Activated B cell treated with CpG ODN at 0.5 μM for 24 hours (primary cell): ENCODE measurements around the gene STX18. TPM values are rescaled to one million over a fixed set of nuclear protein-coding genes. Genes with fewer than 3 reads are reported as not detected.

Source experiments
- ATAC-seq: fragments of 200-7000 bp; cut with Tn5 transposase; one replicate; pipeline ENCODE4 v1.10.0; 2021; ENCODE audit warnings: low read depth, mild to moderate bottlenecking, moderate library complexity
- CTCF ChIA-PET: fragments of 350-600 bp; sonication (Branson Sonifier 250); formaldehyde crosslinking; loops from one replicate; lab custom pipeline; 2021; ENCODE audit warnings: antibody characterized with exemption; lab: Charles Lee
- POLR2A ChIA-PET: fragments of 350-600 bp; sonication (Branson Sonifier 250); formaldehyde crosslinking; loops from one replicate; lab custom pipeline; 2021; ENCODE audit warnings: antibody characterized with exemption; lab: Charles Lee
- DNase-seq: peaks from one replicate; pipeline ENCODE4 v3.0.0; 2022
- H3K27ac Mint-ChIP-seq: one replicate; pipeline ENCODE4 v1.8.0; 2020; ENCODE audit warnings: mixed read lengths
- H3K27me3 Mint-ChIP-seq: one replicate; pipeline ENCODE4 v1.8.0; 2021; ENCODE audit warnings: mixed read lengths
- H3K36me3 Mint-ChIP-seq: one replicate; pipeline ENCODE4 v1.8.0; 2021; ENCODE audit warnings: low read depth, mixed read lengths
- H3K4me1 Mint-ChIP-seq: one replicate; pipeline ENCODE4 v1.8.0; 2021; ENCODE audit warnings: mixed read lengths
- H3K4me3 Mint-ChIP-seq: one replicate; pipeline ENCODE4 v1.8.0; 2020; ENCODE audit warnings: mild to moderate bottlenecking, mixed read lengths
- H3K9me3 Mint-ChIP-seq: one replicate; pipeline ENCODE4 v1.8.0; 2020; ENCODE audit warnings: mixed read lengths
- intact Hi-C: fragments of 100-400 bp; cut with micrococcal nuclease; formaldehyde crosslinking; loops from one replicate; pipeline ENCODE4 v1.15.1; 2024
- total RNA-seq: library from RNA; stranded (reverse); gene quantifications from 2 replicates; pipeline ENCODE4 v1.2.3, GENCODE V29; 2022
- TF ChIP-seq, protein P1 (sequence below): fragments of 200-600 bp; IDR thresholded peaks from one replicate; pipeline ENCODE4 v1.8.0; 2022; ENCODE audit warnings: antibody characterized with exemption, mild to moderate bottlenecking

Gene STX18
- total RNA-seq, 1 donor from 2014 or later = 27.1 TPM

DNA sequence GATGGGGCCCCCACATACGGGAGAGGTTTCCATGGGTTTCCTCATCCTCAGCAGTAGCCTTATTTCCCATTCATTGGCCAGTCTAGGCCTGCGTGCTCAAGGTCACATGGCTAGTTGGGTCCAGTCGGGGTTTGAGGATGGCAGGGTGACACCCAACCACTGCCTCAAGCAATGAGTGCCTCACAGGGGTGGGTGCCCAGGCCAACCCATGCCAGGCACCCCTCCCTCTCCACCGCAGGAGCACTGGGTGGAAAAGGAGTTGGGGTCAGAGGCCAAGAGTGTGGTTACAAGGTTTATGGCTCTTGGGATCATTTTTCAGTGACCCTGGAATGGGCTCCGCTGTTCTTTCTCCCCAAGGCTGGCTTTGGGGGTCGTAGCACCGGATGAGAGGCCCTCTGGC is 151.8 kb downstream of the STX18 start:
- Mint-ChIP-seq H3K4me3 (no peak overlapping the region), H3K36me3 (no peaks in the 10 kb centered on the region), H3K9me3 (no peaks in the 10 kb centered on the region), H3K4me1 (peaks cover 14% of the 10 kb centered on the region), H3K27me3 (peaks cover 24% of the 10 kb centered on the region), H3K27ac (no peak overlapping the region)
- ATAC-seq (no peak), DNase-seq (no peak)
- ChIA-PET CTCF (no interaction called here), POLR2A (no interaction called here)
- intact Hi-C loops = no loop called here
- TF ChIP-seq, protein P1, sequence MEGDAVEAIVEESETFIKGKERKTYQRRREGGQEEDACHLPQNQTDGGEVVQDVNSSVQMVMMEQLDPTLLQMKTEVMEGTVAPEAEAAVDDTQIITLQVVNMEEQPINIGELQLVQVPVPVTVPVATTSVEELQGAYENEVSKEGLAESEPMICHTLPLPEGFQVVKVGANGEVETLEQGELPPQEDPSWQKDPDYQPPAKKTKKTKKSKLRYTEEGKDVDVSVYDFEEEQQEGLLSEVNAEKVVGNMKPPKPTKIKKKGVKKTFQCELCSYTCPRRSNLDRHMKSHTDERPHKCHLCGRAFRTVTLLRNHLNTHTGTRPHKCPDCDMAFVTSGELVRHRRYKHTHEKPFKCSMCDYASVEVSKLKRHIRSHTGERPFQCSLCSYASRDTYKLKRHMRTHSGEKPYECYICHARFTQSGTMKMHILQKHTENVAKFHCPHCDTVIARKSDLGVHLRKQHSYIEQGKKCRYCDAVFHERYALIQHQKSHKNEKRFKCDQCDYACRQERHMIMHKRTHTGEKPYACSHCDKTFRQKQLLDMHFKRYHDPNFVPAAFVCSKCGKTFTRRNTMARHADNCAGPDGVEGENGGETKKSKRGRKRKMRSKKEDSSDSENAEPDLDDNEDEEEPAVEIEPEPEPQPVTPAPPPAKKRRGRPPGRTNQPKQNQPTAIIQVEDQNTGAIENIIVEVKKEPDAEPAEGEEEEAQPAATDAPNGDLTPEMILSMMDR = no peak

DNA sequence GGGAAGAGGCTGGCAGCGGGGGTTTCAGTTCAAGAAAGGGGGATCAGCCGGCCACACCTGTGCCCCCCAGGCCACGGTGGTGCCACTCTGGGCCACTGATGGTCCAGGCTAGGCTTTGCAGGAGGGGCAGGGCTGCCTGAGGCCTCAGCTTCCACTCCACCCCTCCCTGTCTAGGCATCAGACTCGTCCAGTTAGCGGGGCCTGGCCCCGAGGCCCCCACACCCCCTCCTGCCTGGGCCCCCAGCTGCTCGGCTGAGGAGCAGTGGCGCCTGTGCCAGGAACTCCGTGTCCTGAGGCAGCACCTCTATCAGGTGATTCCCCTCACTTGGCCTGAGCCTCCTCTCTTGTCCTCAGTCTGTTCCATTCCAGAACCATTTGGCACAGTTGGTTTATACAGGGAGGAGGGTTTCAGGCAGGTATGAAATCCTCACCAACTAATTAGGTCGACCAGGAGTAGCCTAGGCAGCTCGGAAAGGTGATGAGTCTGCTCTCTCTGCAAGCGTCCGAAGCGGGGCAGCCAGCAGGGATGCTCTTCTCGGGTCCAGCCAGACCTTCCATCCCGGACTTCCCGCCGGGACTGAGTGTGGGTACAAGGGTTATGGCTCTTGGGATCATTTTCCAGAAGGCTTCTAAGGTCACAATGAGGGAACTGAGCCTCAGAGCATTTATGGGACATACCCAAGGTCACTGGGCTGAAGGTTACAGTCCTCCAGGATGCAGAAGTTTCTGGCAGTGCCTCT is 152.8 kb downstream of the STX18 start:
- no peaks in the 10 kb centered on the region for H3K36me3 Mint-ChIP-seq
- TF ChIP-seq, protein P1 = no peak
- ATAC-seq = no peak
- intact Hi-C loops = no loop called here
- no peak for DNase-seq
- POLR2A ChIA-PET = no interaction called here
- peaks cover 29% of the 10 kb centered on the region for H3K27me3 Mint-ChIP-seq
- H3K4me1 Mint-ChIP-seq = peaks cover 14% of the 10 kb centered on the region
- CTCF ChIA-PET = no interaction called here
- H3K9me3 Mint-ChIP-seq = no peaks in the 10 kb centered on the region
- H3K27ac Mint-ChIP-seq = no peak overlapping the region
- no peak overlapping the region for H3K4me3 Mint-ChIP-seq

GRCh38 chr4:4388311-4388790 is 153.5 kb downstream of the STX18 start:
- no peaks in the 10 kb centered on the region for H3K9me3 Mint-ChIP-seq
- peaks cover 28% of the 10 kb centered on the region for H3K27me3 Mint-ChIP-seq
- peaks cover 14% of the 10 kb centered on the region for H3K4me1 Mint-ChIP-seq
- peak overlapping the region; percentile 44 for H3K4me3 Mint-ChIP-seq
- DNase-seq = no peak
- ChIA-PET POLR2A (no interaction called here), CTCF (no interaction called here)
- no peak for ATAC-seq
- TF ChIP-seq, protein P1 = no peak
- H3K27ac Mint-ChIP-seq = no peak overlapping the region
- no peaks in the 10 kb centered on the region for H3K36me3 Mint-ChIP-seq
- intact Hi-C loops = no loop called here

GRCh38 chr4:4387531-4388310 is 154.1 kb downstream of the STX18 start:
- CTCF ChIA-PET = no interaction called here
- H3K9me3 Mint-ChIP-seq = no peaks in the 10 kb centered on the region
- H3K4me1 Mint-ChIP-seq = peaks cover 14% of the 10 kb centered on the region
- POLR2A ChIA-PET = no interaction called here
- TF ChIP-seq, protein P1 = no peak
- H3K4me3 Mint-ChIP-seq = peak overlapping the region; percentile 44
- intact Hi-C loops = no loop called here
- DNase-seq = no peak
- H3K27ac Mint-ChIP-seq = no peak overlapping the region
- H3K36me3 Mint-ChIP-seq = no peaks in the 10 kb centered on the region
- peaks cover 33% of the 10 kb centered on the region for H3K27me3 Mint-ChIP-seq
- no peak for ATAC-seq

DNA sequence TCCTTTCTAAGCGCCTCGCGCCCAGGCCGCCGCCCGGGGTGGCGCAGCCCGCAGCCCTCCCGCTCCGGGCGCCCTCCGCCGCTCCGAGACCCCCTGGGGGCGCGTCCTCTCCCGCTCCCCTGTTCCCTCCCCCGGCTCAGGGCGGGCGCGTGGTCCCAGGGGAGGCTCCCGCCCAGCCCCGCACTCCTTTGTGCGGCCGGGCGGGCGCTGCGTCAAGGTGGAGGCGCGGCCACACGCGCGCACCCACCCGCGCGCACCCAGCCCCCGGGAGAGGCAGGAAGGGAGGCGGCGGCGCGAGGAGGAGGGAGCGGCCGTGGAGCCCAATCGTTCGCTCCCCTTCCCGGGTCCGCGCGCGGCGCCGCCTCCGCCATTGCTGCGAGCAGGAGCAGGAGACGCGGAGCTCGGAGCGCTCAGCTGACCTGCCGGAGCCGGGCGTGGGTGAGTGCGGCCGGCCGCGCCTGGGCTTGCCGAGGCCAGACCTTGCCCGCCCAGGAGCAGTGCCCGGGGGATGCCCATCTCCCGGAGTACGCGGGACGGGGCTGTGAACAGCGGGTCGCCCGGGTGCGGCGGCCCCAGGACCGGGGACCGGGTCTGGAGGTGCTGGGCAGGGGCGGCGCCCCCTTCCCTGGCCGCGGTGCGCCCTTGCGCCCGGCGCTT is 155.0 kb downstream of the STX18 start, which contains the start of gene NSG1:
TSS of gene NSG1 (plus strand) at position 367 of the 657 bp plus-strand sequence. CDS start 528 bp downstream, outside the sequence.
- no peak for ATAC-seq
- ChIA-PET CTCF (no interaction called here), POLR2A (no interaction called here)
- Mint-ChIP-seq H3K9me3 (no peaks in the 10 kb centered on the region), H3K4me1 (peaks cover 14% of the 10 kb centered on the region), H3K27me3 (peaks cover 38% of the 10 kb centered on the region), H3K36me3 (no peaks in the 10 kb centered on the region), H3K4me3 (peak within 1 kb of the TSS; percentile 49), H3K27ac (no peak within 1 kb of the TSS)
- intact Hi-C loops = no loop called here
- TF ChIP-seq, protein P1 = no peak
- DNase-seq = no peak
